Panc1 (cell line): ENCODE data around the gene TXNDC16. TPM values are rescaled to one million over a fixed set of nuclear protein-coding genes. Genes with fewer than 3 reads are reported as not detected.

Experiments
- ATAC-seq: fragments of 200-7000 bp; cut with Tn5 transposase; 2 replicates; pipeline ENCODE4 v1.9.1; 2020; ENCODE audit warnings: mild to moderate bottlenecking, moderate library complexity
- BruUV-seq: library from RNA; stranded (reverse); fragments of 400-500 nt; replicated peaks from 2 replicates; lab custom pipeline; 2021; lab: Mats Ljungman, UMichigan
- CTCF ChIA-PET: fragments of 300-600 bp; sonication (Branson Sonifier 250); formaldehyde crosslinking; loops from one replicate; lab custom pipeline; 2022; ENCODE audit warnings: antibody characterized with exemption; lab: Charles Lee
- POLR2A ChIA-PET: fragments of 300-600 bp; sonication (Branson Sonifier 250); formaldehyde crosslinking; loops from one replicate; lab custom pipeline; 2022; ENCODE audit warnings: antibody characterized with exemption; lab: Charles Lee
- DNase-seq: peaks from one replicate; pipeline ENCODE4 v3.0.0-alpha.2; 2010; ENCODE audit warnings: low read depth, low spot score
- H3K27ac ChIP-seq: 2 replicates; pipeline ENCODE4 v1.5.1; 2011; ENCODE audit warnings: mild to moderate bottlenecking, low read length, inconsistent platforms
- H3K27me3 ChIP-seq: fragments of 200-500 bp; sonication (Bioruptor generic); 2 replicates; pipeline ENCODE4 v1.6.0; 2014; ENCODE audit warnings: low read length, inconsistent platforms; ENCODE audit not compliant: control insufficient read depth, insufficient read depth
- H3K36me3 ChIP-seq: fragments of 200-500 bp; sonication (Bioruptor generic); 2 replicates; pipeline ENCODE4 v1.5.1; 2014; ENCODE audit warnings: inconsistent platforms, mild to moderate bottlenecking, low read length, moderate library complexity; ENCODE audit not compliant: control insufficient read depth, insufficient read depth
- H3K4me1 ChIP-seq: 2 replicates; pipeline ENCODE4 v1.5.1; 2011; ENCODE audit warnings: inconsistent platforms, mild to moderate bottlenecking, low read length, moderate library complexity; ENCODE audit not compliant: control insufficient read depth, insufficient read depth
- H3K4me3 ChIP-seq, 2 experiments: 2 replicates each; pipeline ENCODE4 v1.5.1; 2011 to 2012; ENCODE audit warnings: low read depth in 2 of 2, low read length in 2 of 2, mild to moderate bottlenecking in 2 of 2, inconsistent platforms in 1 of 2, moderate library complexity in 1 of 2
- H3K9me3 ChIP-seq: fragments of 200-500 bp; sonication (Bioruptor generic); 2 replicates; pipeline ENCODE4 v1.5.1; 2014; ENCODE audit warnings: low read depth, mild to moderate bottlenecking, inconsistent platforms, low read length, moderate library complexity; ENCODE audit not compliant: control insufficient read depth, insufficient read depth
- CTCF ChIP-seq: fragments of 450-650 bp; IDR thresholded peaks from 2 replicates; pipeline ENCODE4 v1.5.1; 2017; ENCODE audit warnings: mild to moderate bottlenecking
- POLR2AphosphoS5 ChIP-seq: IDR thresholded peaks from 2 replicates; pipeline ENCODE4 v1.6.1; 2012; ENCODE audit warnings: mild to moderate bottlenecking, low read depth, low read length, moderate library complexity
- REST ChIP-seq, 2 experiments: IDR thresholded peaks; 2 replicates each; pipeline ENCODE4 v1.6.1; 2011 to 2012; ENCODE audit warnings: low read depth in 2 of 2, control low read depth in 1 of 2, low read length in 1 of 2, mild to moderate bottlenecking in 1 of 2, moderate library complexity in 1 of 2; ENCODE audit not compliant: insufficient read depth in 1 of 2
- SIN3A ChIP-seq: IDR thresholded peaks from 2 replicates; pipeline ENCODE4 v1.6.1; 2012; ENCODE audit warnings: low read depth, mild to moderate bottlenecking, low read length, moderate library complexity, borderline replicate concordance; ENCODE audit not compliant: insufficient read depth
- TCF7L2 ChIP-seq: IDR thresholded peaks from 2 replicates; pipeline ENCODE4 v1.6.1; 2011; ENCODE audit warnings: mild to moderate bottlenecking, low read depth, low read length, inconsistent platforms
- in situ Hi-C: cut with HindIII; loops from 2 replicates; pipeline ENCODE4 v1.10.0; 2016; ENCODE audit warnings: low sequenced_read_pairs, low pct_unique_long_range_greater_than_20kb
- intact Hi-C: fragments of 100-400 bp; cut with micrococcal nuclease; formaldehyde crosslinking; loops from one replicate; pipeline ENCODE4 v1.10.0; 2022; ENCODE audit not compliant: unreplicated experiment
- total RNA-seq: library from RNA; stranded (reverse); gene quantifications from one replicate; pipeline ENCODE4 v1.2.1, GENCODE V29; 2021; ENCODE audit not compliant: unreplicated experiment

Gene TXNDC16
- total RNA-seq, 1 experiment from 2014 or later, result 4.9 TPM

- in situ Hi-C loops, result no loop called here
- no peaks in the 10 kb centered on the region for H3K9me3 ChIP-seq
- H3K27ac ChIP-seq, result no peak overlapping the region
- ATAC-seq (no peak), DNase-seq (no peak)
- H3K36me3 ChIP-seq, result no peaks in the 10 kb centered on the region
- no peak for TF ChIP-seq POLR2AphosphoS5
- no peak for TF ChIP-seq SIN3A
- no peak for TF ChIP-seq REST (IDR thresholded peaks at IDR 0.05; ENCODE audit: insufficient read depth in 1 of 2, low read depth in 2 of 2, low read length in 1 of 2)
- TF ChIP-seq CTCF, result no peak
- TF ChIP-seq TCF7L2, result no peak
- CTCF ChIA-PET, result no interaction called here
- POLR2A ChIA-PET, result no interaction called here
- H3K27me3 ChIP-seq, result no peaks in the 10 kb centered on the region
- no peaks in the 10 kb centered on the region for H3K4me1 ChIP-seq
- no TSS peak for BruUV-seq
- intact Hi-C loops, result no loop called here
- no peak overlapping the region for H3K4me3 ChIP-seq
Measured at GRCh38 chr14:52443506-52443905, 108.8 kb downstream of the TXNDC16 start.

GRCh38 chr14:52442602-52443001 lies 109.7 kb downstream of the TXNDC16 start:
- no peaks in the 10 kb centered on the region for H3K36me3 ChIP-seq
- no peak overlapping the region for H3K4me3 ChIP-seq
- H3K27me3 ChIP-seq, result no peaks in the 10 kb centered on the region
- no TSS peak for BruUV-seq
- intact Hi-C loops, result no loop called here
- no peaks in the 10 kb centered on the region for H3K4me1 ChIP-seq
- no peak for DNase-seq
- ChIA-PET CTCF (no interaction called here), POLR2A (no interaction called here)
- in situ Hi-C loops, result no loop called here
- no peak for ATAC-seq
- TF ChIP-seq CTCF, result no peak
- no peak for TF ChIP-seq SIN3A
- no peak for TF ChIP-seq REST (IDR thresholded peaks at IDR 0.05; ENCODE audit: insufficient read depth in 1 of 2, low read depth in 2 of 2, low read length in 1 of 2)
- no peak for TF ChIP-seq POLR2AphosphoS5
- no peak for TF ChIP-seq TCF7L2
- no peak overlapping the region for H3K27ac ChIP-seq
- no peaks in the 10 kb centered on the region for H3K9me3 ChIP-seq
